ENCODE results near the gene RGS4. TPM values are rescaled to one million over a fixed set of nuclear protein-coding genes. Genes with fewer than 3 reads are reported as not detected.

RGS4 gene
- total and polyA plus RNA-seq, 2 donors (not counting 1 experiment from before 2014, with no cell fraction given): 63.3 to 80.2 TPM

DNA sequence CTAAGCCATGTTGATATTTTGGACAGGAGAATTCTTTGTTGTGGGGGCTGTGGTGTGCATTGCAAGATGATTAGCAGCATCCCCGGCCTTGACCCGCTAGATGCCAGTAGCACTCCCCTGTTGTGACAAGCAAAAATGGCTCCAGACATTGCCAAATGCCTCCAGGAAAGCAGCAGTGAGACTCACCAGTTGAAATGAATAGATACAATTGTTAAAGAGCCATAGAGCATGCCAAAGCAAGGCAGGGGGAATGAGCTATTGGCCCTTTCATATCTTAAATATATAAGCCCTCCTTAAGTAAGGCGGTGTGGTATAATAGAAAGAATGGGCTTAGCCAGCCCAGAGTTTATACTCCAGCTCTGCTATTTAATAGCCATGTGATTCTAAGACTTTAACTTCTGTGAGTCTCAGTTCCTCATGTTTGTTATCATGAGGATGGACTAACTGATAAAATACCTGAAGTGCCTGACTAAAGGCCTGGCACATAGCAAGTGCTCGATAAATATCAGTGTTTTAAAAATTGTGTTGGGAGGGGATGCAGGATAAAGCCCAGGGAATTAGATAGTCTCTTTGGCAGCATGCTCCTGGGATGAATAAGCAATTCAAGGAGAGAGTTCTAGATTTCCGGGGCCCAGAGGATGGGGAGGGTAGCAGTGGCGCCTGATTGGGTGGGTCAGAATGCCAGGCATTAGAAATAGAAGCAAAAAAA is 21.1 kb upstream of the RGS4 start:
- no peaks in the 10 kb centered on the region for H3K36me3 ChIP-seq (ENCODE audit: control insufficient read depth, insufficient read depth, low read length)
- no peaks in the 10 kb centered on the region for H3K27me3 ChIP-seq (ENCODE audit: control insufficient read depth, insufficient read depth, low read length)
- H3K79me2 ChIP-seq (ENCODE audit: control insufficient read depth, insufficient read depth, low read length): no peaks in the 10 kb centered on the region
- no peak overlapping the region for H3K9ac ChIP-seq (ENCODE audit: insufficient read depth, low read length)
- H3K27ac ChIP-seq (ENCODE audit: insufficient read depth, low read length): no peak overlapping the region
- no peaks in the 10 kb centered on the region for H3K9me3 ChIP-seq (ENCODE audit: control insufficient read depth, insufficient read depth, low read depth, low read length)
- no peaks in the 10 kb centered on the region for H3K4me1 ChIP-seq (ENCODE audit: control insufficient read depth, extremely low read depth, insufficient read depth, low read length)
- DNase-seq (ENCODE audit: low read depth in 2 of 2): no peak
- TF ChIP-seq, protein P1, sequence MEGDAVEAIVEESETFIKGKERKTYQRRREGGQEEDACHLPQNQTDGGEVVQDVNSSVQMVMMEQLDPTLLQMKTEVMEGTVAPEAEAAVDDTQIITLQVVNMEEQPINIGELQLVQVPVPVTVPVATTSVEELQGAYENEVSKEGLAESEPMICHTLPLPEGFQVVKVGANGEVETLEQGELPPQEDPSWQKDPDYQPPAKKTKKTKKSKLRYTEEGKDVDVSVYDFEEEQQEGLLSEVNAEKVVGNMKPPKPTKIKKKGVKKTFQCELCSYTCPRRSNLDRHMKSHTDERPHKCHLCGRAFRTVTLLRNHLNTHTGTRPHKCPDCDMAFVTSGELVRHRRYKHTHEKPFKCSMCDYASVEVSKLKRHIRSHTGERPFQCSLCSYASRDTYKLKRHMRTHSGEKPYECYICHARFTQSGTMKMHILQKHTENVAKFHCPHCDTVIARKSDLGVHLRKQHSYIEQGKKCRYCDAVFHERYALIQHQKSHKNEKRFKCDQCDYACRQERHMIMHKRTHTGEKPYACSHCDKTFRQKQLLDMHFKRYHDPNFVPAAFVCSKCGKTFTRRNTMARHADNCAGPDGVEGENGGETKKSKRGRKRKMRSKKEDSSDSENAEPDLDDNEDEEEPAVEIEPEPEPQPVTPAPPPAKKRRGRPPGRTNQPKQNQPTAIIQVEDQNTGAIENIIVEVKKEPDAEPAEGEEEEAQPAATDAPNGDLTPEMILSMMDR (conservative IDR thresholded peaks at IDR 0.05 in 1 of 2, IDR thresholded peaks at IDR 0.05 in 1 of 2; ENCODE audit: low read depth in 1 of 2, low read length in 2 of 2): no peak
- no peak for TF ChIP-seq EZH2 (IDR thresholded peaks at IDR 0.05; ENCODE audit: low read length, missing control alignments)
- H3K4me2 ChIP-seq (ENCODE audit: extremely low read depth, insufficient read depth, low read length): no peak overlapping the region
- no peak overlapping the region for H3K4me3 ChIP-seq (replicated peaks in 1 of 4; ENCODE audit: control extremely low read depth in 1 of 4, insufficient read depth in 1 of 4, low read depth in 3 of 4, low read length in 4 of 4)
- H4K20me1 ChIP-seq (ENCODE audit: control insufficient read depth, extremely low read depth, insufficient read depth, low read length): no peaks in the 10 kb centered on the region
- no peak overlapping the region for H2AFZ ChIP-seq (ENCODE audit: low read length)

DNA sequence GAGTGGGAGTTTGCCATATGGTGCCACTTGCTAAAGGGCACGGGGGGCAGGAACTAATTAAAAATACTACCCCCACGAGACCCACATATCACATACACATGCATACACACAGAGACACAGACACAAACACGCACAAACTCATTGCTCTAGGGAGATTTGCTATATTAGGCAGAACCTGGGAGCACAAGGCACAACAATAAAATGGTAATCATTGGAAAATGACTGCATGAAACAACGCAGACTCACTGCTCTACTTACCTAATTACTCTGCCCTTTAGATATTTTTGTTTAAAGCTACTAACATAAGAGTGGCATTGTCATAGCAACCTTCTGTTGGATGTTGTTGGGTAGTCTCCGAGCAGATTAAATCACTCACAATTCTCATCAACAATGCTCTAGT is 20.3 kb upstream of the RGS4 start:
- H3K9ac ChIP-seq (ENCODE audit: insufficient read depth, low read length): no peak overlapping the region
- H4K20me1 ChIP-seq (ENCODE audit: control insufficient read depth, extremely low read depth, insufficient read depth, low read length): no peaks in the 10 kb centered on the region
- H3K4me2 ChIP-seq (ENCODE audit: extremely low read depth, insufficient read depth, low read length): no peak overlapping the region
- no peak overlapping the region for H3K27ac ChIP-seq (ENCODE audit: insufficient read depth, low read length)
- H3K79me2 ChIP-seq (ENCODE audit: control insufficient read depth, insufficient read depth, low read length): no peaks in the 10 kb centered on the region
- no peaks in the 10 kb centered on the region for H3K4me1 ChIP-seq (ENCODE audit: control insufficient read depth, extremely low read depth, insufficient read depth, low read length)
- no peaks in the 10 kb centered on the region for H3K27me3 ChIP-seq (ENCODE audit: control insufficient read depth, insufficient read depth, low read length)
- no peak overlapping the region for H3K4me3 ChIP-seq (replicated peaks in 1 of 4; ENCODE audit: control extremely low read depth in 1 of 4, insufficient read depth in 1 of 4, low read depth in 3 of 4, low read length in 4 of 4)
- no peak overlapping the region for H2AFZ ChIP-seq (ENCODE audit: low read length)
- H3K9me3 ChIP-seq (ENCODE audit: control insufficient read depth, insufficient read depth, low read depth, low read length): no peaks in the 10 kb centered on the region
- no peaks in the 10 kb centered on the region for H3K36me3 ChIP-seq (ENCODE audit: control insufficient read depth, insufficient read depth, low read length)
- DNase-seq (ENCODE audit: low read depth in 2 of 2): no peak
- TF ChIP-seq EZH2 (IDR thresholded peaks at IDR 0.05; ENCODE audit: low read length, missing control alignments): no peak
- TF ChIP-seq, protein P1 (conservative IDR thresholded peaks at IDR 0.05 in 1 of 2, IDR thresholded peaks at IDR 0.05 in 1 of 2; ENCODE audit: low read depth in 1 of 2, low read length in 2 of 2): no peak

DNA sequence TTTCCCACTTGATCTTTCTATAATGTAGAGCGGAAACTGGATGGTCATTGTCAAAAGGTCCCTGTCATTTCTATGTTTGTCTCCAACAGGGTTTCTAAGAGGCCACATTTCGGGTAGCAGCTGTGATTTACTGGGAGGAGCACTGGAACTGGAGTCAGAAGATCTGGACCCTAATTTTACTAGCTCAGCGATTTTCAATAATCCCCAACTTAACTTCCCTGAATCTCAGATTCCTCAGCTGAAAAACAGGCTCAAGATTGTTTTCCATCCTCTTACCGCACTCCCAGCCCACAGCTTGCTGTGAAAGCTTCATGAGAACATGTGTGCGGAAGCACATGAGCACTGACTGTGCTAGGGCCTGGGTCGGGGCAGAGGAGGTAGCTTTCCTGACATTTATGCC is 19.9 kb upstream of the RGS4 start:
- H3K4me3 ChIP-seq (replicated peaks in 1 of 4; ENCODE audit: control extremely low read depth in 1 of 4, insufficient read depth in 1 of 4, low read depth in 3 of 4, low read length in 4 of 4): no peak overlapping the region
- no peak overlapping the region for H3K9ac ChIP-seq (ENCODE audit: insufficient read depth, low read length)
- TF ChIP-seq, protein P1 (conservative IDR thresholded peaks at IDR 0.05 in 1 of 2, IDR thresholded peaks at IDR 0.05 in 1 of 2; ENCODE audit: low read depth in 1 of 2, low read length in 2 of 2): no peak
- H2AFZ ChIP-seq (ENCODE audit: low read length): no peak overlapping the region
- no peaks in the 10 kb centered on the region for H3K27me3 ChIP-seq (ENCODE audit: control insufficient read depth, insufficient read depth, low read length)
- no peaks in the 10 kb centered on the region for H3K4me1 ChIP-seq (ENCODE audit: control insufficient read depth, extremely low read depth, insufficient read depth, low read length)
- no peak overlapping the region for H3K27ac ChIP-seq (ENCODE audit: insufficient read depth, low read length)
- H4K20me1 ChIP-seq (ENCODE audit: control insufficient read depth, extremely low read depth, insufficient read depth, low read length): no peaks in the 10 kb centered on the region
- no peak overlapping the region for H3K4me2 ChIP-seq (ENCODE audit: extremely low read depth, insufficient read depth, low read length)
- no peak for DNase-seq (ENCODE audit: low read depth in 2 of 2)
- H3K9me3 ChIP-seq (ENCODE audit: control insufficient read depth, insufficient read depth, low read depth, low read length): no peaks in the 10 kb centered on the region
- H3K36me3 ChIP-seq (ENCODE audit: control insufficient read depth, insufficient read depth, low read length): no peaks in the 10 kb centered on the region
- no peaks in the 10 kb centered on the region for H3K79me2 ChIP-seq (ENCODE audit: control insufficient read depth, insufficient read depth, low read length)
